NT2/D1 (cell line): ENCODE data around the gene MISFA.

ENCODE experiments used
- DNase-seq: peaks from one replicate; pipeline ENCODE4 v3.0.0-alpha.2; 2011; ENCODE audit warnings: low read depth, low spot score
- H3K27me3 ChIP-seq: 2 replicates; pipeline ENCODE4 v1.6.0; 2011; ENCODE audit warnings: mild to moderate bottlenecking; ENCODE audit not compliant: insufficient read length, insufficient read depth
- H3K36me3 ChIP-seq: 2 replicates; pipeline ENCODE4 v1.6.1; 2011; ENCODE audit warnings: mild to moderate bottlenecking, low read length, mixed read lengths; ENCODE audit not compliant: insufficient read depth, insufficient read length
- H3K4me1 ChIP-seq: 2 replicates; pipeline ENCODE4 v1.5.1; 2011; ENCODE audit not compliant: insufficient read depth, insufficient read length
- H3K4me3 ChIP-seq: 2 replicates; pipeline ENCODE4 v1.5.1; 2011; ENCODE audit warnings: low read depth; ENCODE audit not compliant: insufficient read length
- H3K9ac ChIP-seq: 2 replicates; pipeline ENCODE4 v1.6.0; 2011; ENCODE audit warnings: low read depth; ENCODE audit not compliant: insufficient read length
- H3K9me3 ChIP-seq: 2 replicates; pipeline ENCODE4 v1.5.1; 2011; ENCODE audit warnings: mild to moderate bottlenecking, low read length; ENCODE audit not compliant: insufficient read depth
- SUZ12 ChIP-seq: IDR thresholded peaks from 2 replicates; pipeline ENCODE4 v1.6.1; 2011; ENCODE audit not compliant: insufficient read length, insufficient read depth; ENCODE audit errors: extremely low read depth
- YY1 ChIP-seq: IDR thresholded peaks from 2 replicates; pipeline ENCODE4 v1.6.1; 2011; ENCODE audit not compliant: insufficient read length, insufficient read depth
- ZNF274 ChIP-seq: IDR thresholded peaks from 2 replicates; pipeline ENCODE4 v1.6.1; 2011; ENCODE audit warnings: mild to moderate bottlenecking, low read depth, low read length

MISFA gene

GRCh38 chr11:18599739-18600230 lies at the start of gene MISFA:
MISFA (plus strand) TSS chr11:18599789; CDS start chr11:18599929, 140 bp downstream.
- TF ChIP-seq YY1: no peak
- no peak for TF ChIP-seq SUZ12
- no peak for TF ChIP-seq ZNF274
- H3K36me3 ChIP-seq: peaks cover 20% of the 10 kb centered on the region
- H3K27me3 ChIP-seq: no peaks in the 10 kb centered on the region
- H3K4me3 ChIP-seq: no peak within 1 kb of the TSS
- no peak for DNase-seq
- H3K9me3 ChIP-seq: no peaks in the 10 kb centered on the region
- no peaks in the 10 kb centered on the region for H3K4me1 ChIP-seq
- H3K9ac ChIP-seq: no peak within 1 kb of the TSS

GRCh38 chr11:18563090-18563730 lies 36.4 kb upstream of the MISFA start:
- Histone ChIP-seq H3K4me1 (no peaks in the 10 kb centered on the region), H3K27me3 (no peaks in the 10 kb centered on the region), H3K4me3 (no peak overlapping the region), H3K36me3 (no peaks in the 10 kb centered on the region), H3K9me3 (no peaks in the 10 kb centered on the region), H3K9ac (no peak overlapping the region)
- DNase-seq: no peak
- TF ChIP-seq ZNF274 (no peak), SUZ12 (no peak), YY1 (no peak)

- TF ChIP-seq SUZ12 (no peak), YY1 (no peak), ZNF274 (no peak)
- Histone ChIP-seq H3K36me3 (no peaks in the 10 kb centered on the region), H3K4me1 (no peaks in the 10 kb centered on the region), H3K9ac (no peak overlapping the region), H3K9me3 (no peaks in the 10 kb centered on the region), H3K27me3 (no peaks in the 10 kb centered on the region), H3K4me3 (no peak overlapping the region)
- DNase-seq: no peak
These were observed 35.4 kb upstream of the MISFA start for GRCh38 chr11:18564149-18564548.

- no peak overlapping the region for H3K4me3 ChIP-seq
- H3K27me3 ChIP-seq: no peaks in the 10 kb centered on the region
- peaks cover 13% of the 10 kb centered on the region for H3K36me3 ChIP-seq
- H3K4me1 ChIP-seq: no peaks in the 10 kb centered on the region
- no peak overlapping the region for H3K9ac ChIP-seq
- TF ChIP-seq YY1: no peak
- no peak for TF ChIP-seq SUZ12
- no peak for TF ChIP-seq ZNF274
- no peaks in the 10 kb centered on the region for H3K9me3 ChIP-seq
- DNase-seq: no peak
These were observed 33.2 kb upstream of the MISFA start for GRCh38 chr11:18566406-18566805.

GRCh38 chr11:18567081-18567480 lies 32.5 kb upstream of the MISFA start:
- H3K9ac ChIP-seq: no peak overlapping the region
- H3K9me3 ChIP-seq: no peaks in the 10 kb centered on the region
- no peaks in the 10 kb centered on the region for H3K4me1 ChIP-seq
- H3K36me3 ChIP-seq: peaks cover 13% of the 10 kb centered on the region
- TF ChIP-seq ZNF274 (no peak), SUZ12 (no peak), YY1 (no peak)
- no peaks in the 10 kb centered on the region for H3K27me3 ChIP-seq
- DNase-seq: no peak
- H3K4me3 ChIP-seq: no peak overlapping the region

- no peak for TF ChIP-seq SUZ12
- TF ChIP-seq ZNF274: no peak
- no peak for TF ChIP-seq YY1
- Histone ChIP-seq H3K4me3 (no peak overlapping the region), H3K27me3 (no peaks in the 10 kb centered on the region), H3K9ac (no peak overlapping the region), H3K4me1 (no peaks in the 10 kb centered on the region), H3K9me3 (no peaks in the 10 kb centered on the region), H3K36me3 (peaks cover 24% of the 10 kb centered on the region)
- DNase-seq: no peak
These were observed 24.2 kb upstream of the MISFA start for GRCh38 chr11:18575361-18575760.

- no peak for DNase-seq
- TF ChIP-seq YY1 (no peak), SUZ12 (no peak), ZNF274 (no peak)
- Histone ChIP-seq H3K9me3 (no peaks in the 10 kb centered on the region), H3K4me3 (no peak overlapping the region), H3K36me3 (peaks cover 18% of the 10 kb centered on the region), H3K4me1 (no peaks in the 10 kb centered on the region), H3K9ac (no peak overlapping the region), H3K27me3 (no peaks in the 10 kb centered on the region)
These were observed 20.5 kb upstream of the MISFA start for GRCh38 chr11:18578975-18579598.
